GM19023 (cell line): ENCODE results near the gene PRORP.
"Not testable (repeated sequence)": the region's sequence is repeated elsewhere in the genome, so short reads cannot be mapped to it uniquely, and the experiment has no call there.

ENCODE experiments used
- ATAC-seq: cut with Tn5 transposase; IDR thresholded peaks from one replicate; pipeline ENCODE4 v1.9.1; 2021; ENCODE audit warnings: mild to moderate bottlenecking, moderate library complexity; ENCODE audit not compliant: unreplicated experiment

The PRORP gene

GRCh38 chr14:35134329-35135123 lies 12.2 kb downstream of the PRORP start:
- ATAC-seq: no peak

DNA sequence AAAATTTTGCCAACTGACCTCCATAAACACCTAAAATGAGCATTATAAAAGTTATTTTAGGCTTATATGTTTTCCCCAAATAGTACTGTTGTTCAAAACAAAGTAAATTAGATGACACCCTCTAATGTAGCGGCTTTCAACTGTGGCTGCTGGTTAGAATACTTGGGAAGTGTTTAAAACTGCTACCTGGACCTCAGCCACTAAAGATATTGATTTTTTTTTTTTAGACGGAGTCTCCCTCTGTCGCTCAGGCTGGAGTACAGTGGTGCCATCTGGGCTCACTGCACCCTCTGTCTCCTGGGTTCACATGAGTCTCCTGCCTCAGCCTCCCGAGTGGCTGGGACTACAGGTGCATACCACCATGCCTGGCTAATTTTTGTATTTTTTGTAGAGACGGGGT lies 16.2 kb downstream of the PRORP start:
- ATAC-seq: no peak

- no peak for ATAC-seq
These were observed 18.6 kb downstream of the PRORP start for GRCh38 chr14:35140718-35141581.

- ATAC-seq: no peak
These were observed 21.7 kb downstream of the PRORP start for GRCh38 chr14:35144029-35144428.

DNA sequence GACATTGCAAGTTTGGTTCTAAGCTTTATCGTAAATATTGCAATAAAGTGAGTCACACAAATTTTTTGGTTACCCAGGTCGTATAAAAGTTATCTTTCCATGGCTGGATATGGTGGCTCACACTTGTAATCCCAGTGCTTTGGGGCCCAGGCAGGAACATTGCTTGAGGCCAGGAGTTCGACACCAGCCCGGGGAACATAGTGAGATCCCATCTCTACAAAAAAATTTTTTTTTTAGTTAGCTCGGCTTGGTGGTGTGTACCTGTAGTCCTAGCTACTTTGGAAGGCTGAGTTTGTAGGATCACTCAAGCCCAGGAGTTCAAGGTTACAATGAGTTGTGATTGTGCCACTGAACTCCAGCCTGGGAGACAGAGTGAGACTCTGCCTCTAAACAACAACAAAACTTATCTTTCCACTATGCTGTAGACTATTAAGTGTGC lies 24.4 kb downstream of the PRORP start:
- ATAC-seq: no peak

- ATAC-seq: no peak
These were observed 24.8 kb downstream of the PRORP start for GRCh38 chr14:35147186-35147585.

GRCh38 chr14:35147711-35148110 lies 25.4 kb downstream of the PRORP start:
- no peak for ATAC-seq

DNA sequence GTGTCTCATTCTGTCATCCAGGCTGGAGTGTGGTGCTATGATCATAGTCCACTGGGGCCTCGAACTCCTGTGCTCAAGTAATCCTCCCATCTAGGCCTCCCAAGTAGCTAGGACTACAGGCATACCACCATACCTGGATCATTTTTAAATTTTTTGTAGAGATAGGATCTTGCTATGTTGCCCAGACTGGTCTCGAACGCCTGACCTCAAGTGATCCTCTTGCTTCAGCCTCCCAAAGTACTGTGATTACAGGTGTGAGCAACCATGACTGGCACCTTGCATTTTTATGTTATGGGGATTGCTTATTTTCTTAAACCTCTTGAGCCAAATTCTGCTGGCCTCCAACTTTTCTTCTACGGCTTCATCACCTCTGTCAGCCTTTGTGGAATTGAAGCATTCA lies 26.9 kb downstream of the PRORP start:
- ATAC-seq: no peak

GRCh38 chr14:35152531-35152930 lies 30.2 kb downstream of the PRORP start:
- not testable (repeated sequence) for ATAC-seq

- ATAC-seq: no peak
These were observed 31.7 kb downstream of the PRORP start for GRCh38 chr14:35154016-35154415.

- no peak for ATAC-seq
These were observed 33.6 kb downstream of the PRORP start for GRCh38 chr14:35155962-35156361.

GRCh38 chr14:35158491-35158890 lies 36.1 kb downstream of the PRORP start:
- no peak for ATAC-seq

DNA sequence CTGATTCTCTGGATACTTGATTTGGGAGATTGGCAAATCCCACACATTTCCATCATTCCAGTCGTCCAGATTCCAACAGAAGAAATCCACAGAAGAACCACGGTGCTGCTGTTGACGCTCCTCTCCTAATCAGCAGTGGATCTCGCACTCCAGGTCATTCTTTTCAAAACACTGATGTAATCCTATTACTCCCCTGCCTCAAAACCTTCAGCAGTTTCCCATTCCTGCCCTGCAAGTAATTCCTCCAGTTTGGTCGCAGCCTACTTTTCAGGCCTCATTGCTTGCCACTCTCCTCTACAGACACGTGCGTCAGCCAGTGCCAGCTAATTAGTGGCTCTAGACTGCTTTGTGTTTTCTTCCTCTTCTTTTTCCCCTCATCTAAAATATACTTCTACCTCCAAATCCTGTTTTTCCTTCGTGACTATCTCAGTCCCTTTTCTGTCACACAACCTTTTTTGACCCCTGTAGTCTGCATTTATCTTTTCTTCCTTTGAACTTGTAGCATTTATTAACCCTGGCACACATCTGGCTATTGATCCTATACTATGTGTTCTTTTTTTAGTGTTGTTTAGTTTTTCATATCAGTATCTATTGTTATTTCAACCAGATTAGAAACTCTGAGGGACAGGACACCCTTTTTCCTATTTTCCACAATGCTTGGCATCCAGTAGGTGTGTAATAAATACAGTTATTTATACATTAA lies 36.8 kb downstream of the PRORP start:
- no peak for ATAC-seq

DNA sequence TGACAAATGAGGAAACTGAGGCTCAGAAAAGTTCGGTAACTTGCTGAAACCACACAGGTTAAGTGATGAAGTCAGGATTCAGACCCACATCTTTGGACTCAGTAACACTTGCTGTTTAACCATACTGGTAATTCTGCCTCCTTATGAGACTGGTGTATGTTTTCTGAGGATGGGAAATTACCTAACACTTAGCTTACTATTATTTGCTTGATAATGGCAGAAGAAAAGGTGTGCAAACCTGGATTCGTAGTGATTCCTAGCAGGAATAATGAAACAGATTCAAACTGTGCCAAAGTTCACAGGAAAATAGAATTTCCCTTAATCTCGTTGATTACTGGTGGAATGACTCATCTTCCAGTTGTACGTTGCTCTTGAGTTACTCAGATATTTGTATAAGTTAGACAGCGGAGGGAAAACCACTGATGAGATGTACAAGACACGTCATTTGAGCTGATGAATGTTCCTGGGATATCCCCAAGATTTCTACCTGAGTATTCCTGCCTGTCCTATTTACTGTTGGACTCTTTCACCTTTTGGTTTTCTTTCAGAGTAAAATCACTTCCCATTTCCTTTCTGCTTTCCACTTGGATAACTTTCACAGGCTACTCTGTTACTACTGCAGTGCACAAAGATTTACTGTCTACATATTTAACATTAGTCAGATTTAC lies 37.5 kb downstream of the PRORP start:
- ATAC-seq: no peak

DNA sequence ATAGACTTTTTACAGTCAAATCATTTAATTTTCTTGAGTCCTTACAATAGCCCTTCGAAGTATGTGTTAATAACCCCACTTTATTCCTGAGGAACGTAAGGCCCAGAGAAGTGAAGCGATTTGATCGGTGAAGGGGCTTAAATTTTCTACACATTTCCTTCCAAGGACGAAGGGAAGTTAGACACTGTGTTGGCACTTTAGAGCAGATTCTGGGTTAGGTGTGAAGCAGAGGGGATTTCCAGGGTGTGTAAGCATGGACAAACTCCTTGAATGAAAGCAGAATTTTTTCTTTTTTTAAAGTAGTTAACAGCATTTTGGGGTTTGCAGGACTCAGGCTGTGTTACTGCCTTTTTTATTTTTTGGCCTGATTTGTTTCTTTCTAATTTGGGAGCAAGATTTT lies 38.9 kb downstream of the PRORP start:
- ATAC-seq: no peak

DNA sequence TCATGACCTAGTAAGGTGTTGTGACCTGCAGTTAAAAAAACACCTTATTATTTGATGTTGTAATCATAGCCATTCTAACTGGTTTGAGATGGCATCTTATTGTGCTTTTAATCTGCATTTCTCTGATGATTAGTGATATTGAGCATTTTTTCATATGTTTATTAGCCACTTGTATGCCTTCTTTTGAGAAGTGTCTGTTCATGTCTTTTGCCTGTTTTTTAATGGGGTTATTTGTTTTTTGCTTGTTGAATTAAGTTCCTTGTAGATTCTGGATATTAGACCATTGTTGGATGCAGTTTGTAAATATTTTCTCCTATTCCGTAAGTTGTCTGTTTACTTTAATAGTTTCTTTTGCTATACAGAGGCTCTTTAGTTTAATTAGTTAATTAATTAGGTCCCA lies 41.0 kb downstream of the PRORP start:
- ATAC-seq: no peak

GRCh38 chr14:35164849-35165248 lies 42.5 kb downstream of the PRORP start:
- ATAC-seq: no peak

- no peak for ATAC-seq
These were observed 45.1 kb downstream of the PRORP start for GRCh38 chr14:35167496-35167895.
